ENCODE results near the gene FKBP1A. TPM values are rescaled to one million over a fixed set of nuclear protein-coding genes. Genes with fewer than 3 reads are reported as not detected.

Gene FKBP1A
- polyA plus RNA-seq, 1 experiment, result 476 TPM

DNA sequence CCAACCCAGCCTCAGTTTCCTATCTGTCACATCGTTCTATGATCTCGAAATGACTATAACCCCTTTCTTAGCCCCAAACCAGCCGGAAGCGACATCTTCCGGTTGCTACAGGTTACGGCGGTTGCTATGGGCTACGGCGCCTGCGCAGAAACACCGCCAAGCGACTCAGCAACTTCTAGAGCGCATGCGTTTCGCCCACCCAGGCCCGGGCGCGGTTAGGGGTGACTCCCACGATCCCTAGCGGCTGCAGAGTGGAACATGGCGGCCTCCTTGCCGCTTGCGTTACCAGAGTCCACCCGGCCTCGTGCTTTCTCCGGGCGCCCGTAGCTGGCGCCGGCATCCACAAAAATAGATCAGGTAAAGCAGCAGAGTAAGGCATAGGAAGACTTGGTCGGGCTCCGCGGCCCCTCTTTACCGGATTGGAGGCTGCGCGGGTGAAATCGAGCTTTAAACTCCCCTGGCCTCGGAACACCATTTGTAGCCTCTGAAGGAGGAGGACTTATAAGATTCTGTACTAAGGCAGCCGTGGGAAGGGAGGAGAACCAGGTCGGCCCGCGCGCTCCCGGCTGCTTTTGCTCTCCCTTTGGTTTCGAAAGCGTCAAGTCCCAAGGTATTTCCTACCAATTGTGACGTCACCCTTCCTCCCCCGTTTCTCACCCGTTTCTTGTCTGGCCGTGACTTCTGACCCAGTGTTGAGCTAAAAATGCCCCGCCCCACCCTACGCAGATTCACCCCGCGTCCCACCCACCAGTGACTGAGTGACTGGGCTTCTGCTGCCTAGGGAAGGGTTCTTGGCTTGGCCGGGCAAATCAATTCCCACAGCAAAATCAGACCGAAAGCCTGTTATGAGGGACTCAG is 67.5 kb downstream of the FKBP1A start:
- H3K27me3 ChIP-seq (ENCODE audit: control insufficient read depth, insufficient read depth, low read length), result no peaks in the 10 kb centered on the region
- ChIA-PET POLR2A (interaction anchor here (0.6 to 0.7 kb wide), 2 partner anchors 20 to 119 kb away, joined by 3 to 4 read pairs; no protein-coding TSS in a partner anchor), CTCF (interaction anchor here (0.8 to 3.9 kb wide), 5 partner anchors 12 to 141 kb away, joined by 3 to 21 read pairs (median 4); partner anchors contain the start of gene NSFL1C)
- peak; percentile 81 for DNase-seq (ENCODE audit: low read depth)
- H3K4me3 ChIP-seq (ENCODE audit: low read depth, low read length), result peak overlapping the region; percentile 79
- TF ChIP-seq, protein P1, sequence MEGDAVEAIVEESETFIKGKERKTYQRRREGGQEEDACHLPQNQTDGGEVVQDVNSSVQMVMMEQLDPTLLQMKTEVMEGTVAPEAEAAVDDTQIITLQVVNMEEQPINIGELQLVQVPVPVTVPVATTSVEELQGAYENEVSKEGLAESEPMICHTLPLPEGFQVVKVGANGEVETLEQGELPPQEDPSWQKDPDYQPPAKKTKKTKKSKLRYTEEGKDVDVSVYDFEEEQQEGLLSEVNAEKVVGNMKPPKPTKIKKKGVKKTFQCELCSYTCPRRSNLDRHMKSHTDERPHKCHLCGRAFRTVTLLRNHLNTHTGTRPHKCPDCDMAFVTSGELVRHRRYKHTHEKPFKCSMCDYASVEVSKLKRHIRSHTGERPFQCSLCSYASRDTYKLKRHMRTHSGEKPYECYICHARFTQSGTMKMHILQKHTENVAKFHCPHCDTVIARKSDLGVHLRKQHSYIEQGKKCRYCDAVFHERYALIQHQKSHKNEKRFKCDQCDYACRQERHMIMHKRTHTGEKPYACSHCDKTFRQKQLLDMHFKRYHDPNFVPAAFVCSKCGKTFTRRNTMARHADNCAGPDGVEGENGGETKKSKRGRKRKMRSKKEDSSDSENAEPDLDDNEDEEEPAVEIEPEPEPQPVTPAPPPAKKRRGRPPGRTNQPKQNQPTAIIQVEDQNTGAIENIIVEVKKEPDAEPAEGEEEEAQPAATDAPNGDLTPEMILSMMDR (IDR thresholded peaks at IDR 0.05; ENCODE audit: insufficient read depth, low read depth, low read length), result 0 out of 2 replicates have a peak, but pooled peaks have one; percentile 12
- no peaks in the 10 kb centered on the region for H3K36me3 ChIP-seq (ENCODE audit: control insufficient read depth, insufficient read depth, low read length)

DNA sequence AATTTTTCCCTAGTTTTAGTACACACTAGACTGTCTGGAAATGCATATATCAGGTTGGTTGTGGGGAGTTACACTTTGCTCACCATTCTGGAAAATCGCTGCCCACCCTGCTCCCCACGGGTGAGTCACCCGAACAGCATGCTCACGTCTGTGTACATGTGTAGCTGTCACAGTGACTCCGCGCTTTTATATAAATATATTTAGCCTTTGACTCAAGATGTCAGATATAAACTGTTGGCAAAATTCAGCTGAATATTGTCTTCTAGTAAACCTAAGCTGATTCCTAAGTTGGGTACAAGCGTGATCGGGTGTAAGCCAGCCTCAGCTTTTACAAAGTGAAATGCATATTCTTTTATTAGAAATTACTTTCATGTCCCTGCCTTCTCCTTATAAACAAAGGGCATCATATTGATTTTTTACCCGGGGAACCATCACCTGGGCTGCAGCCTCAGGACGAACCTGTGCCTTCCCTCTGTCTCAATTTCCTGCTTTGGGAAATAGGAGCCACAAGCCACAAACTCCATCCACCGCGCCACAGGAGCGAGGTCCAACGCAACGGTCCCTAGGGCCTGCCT is 68.2 kb downstream of the FKBP1A start:
- no peaks in the 10 kb centered on the region for H3K36me3 ChIP-seq (ENCODE audit: control insufficient read depth, insufficient read depth, low read length)
- POLR2A ChIA-PET, result no interaction called here
- DNase-seq (ENCODE audit: low read depth), result no peak
- CTCF ChIA-PET, result interaction anchor here (1.4 to 3.9 kb wide), 3 partner anchors 12 to 113 kb away, joined by 3 to 21 read pairs (median 8); no protein-coding TSS in a partner anchor
- TF ChIP-seq, protein P1 (IDR thresholded peaks at IDR 0.05; ENCODE audit: insufficient read depth, low read depth, low read length), result no peak
- H3K27me3 ChIP-seq (ENCODE audit: control insufficient read depth, insufficient read depth, low read length), result no peaks in the 10 kb centered on the region
- H3K4me3 ChIP-seq (ENCODE audit: low read depth, low read length), result peak overlapping the region; percentile 79

DNA sequence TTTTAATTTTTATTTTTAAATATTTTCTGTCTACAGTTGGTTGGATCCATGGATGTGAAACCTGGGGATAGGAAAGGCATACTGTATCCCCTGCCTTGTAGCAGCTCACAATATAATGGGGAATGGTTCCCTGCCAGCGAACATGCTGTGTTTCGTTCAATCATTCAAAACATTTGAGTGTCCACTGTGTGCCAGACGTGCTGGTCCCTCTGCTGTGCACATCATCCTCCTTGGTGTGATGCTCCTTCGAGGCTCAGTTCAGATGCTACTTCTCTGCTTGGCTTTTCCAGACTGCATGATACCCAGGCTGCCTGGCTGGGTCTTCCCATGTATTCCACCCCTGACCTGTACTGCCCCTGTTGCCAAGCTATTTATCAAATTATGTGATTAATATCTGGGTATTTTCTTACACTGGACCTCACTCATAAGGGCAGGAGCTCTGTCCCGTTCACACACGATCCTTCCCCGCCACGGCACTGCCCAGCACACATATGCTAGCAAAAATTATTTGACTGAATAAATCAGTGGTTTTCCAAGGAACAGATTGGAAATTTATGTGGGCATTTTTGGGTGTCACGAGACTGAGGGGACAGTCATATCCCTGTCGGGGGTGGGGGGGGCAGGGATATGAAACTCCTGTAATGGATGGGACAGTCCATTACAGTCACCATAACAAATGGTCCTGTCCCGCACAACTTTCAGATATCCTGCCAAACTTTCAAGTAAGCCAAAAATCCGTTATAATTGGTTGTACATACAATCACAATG is 68.8 kb downstream of the FKBP1A start:
- POLR2A ChIA-PET, result no interaction called here
- no peak for DNase-seq (ENCODE audit: low read depth)
- no peaks in the 10 kb centered on the region for H3K36me3 ChIP-seq (ENCODE audit: control insufficient read depth, insufficient read depth, low read length)

DNA sequence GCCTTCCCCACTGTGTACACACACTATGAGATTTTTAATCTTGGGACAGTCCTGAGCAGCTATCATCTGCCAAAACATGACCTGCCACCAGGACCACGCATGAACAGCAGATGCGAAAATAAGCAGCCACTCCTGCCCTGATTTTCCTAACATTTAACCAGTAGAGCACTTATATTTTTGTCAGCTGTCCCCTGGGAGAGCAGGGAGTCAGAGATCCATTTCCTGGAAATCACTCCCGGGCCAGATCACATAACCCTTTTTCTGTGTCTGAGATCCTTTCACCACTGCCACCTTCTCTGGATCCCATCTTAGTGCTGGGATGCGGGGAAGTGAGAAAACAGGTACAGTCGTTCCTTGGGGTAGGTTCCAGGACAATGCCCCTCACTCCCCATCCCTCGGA is 69.6 kb downstream of the FKBP1A start:
- CTCF ChIA-PET, result interaction anchor here (1.0 to 3.9 kb wide), 5 partner anchors 10 to 114 kb away, joined by 3 to 21 read pairs (median 3); no protein-coding TSS in a partner anchor
- DNase-seq (ENCODE audit: low read depth), result no peak
- H3K36me3 ChIP-seq (ENCODE audit: control insufficient read depth, insufficient read depth, low read length), result no peaks in the 10 kb centered on the region
- POLR2A ChIA-PET, result interaction anchor here (0.8 kb wide), 1 partner anchor 81 kb away, joined by 3 read pairs; no protein-coding TSS in a partner anchor
- no peak overlapping the region for H3K4me3 ChIP-seq (ENCODE audit: low read depth, low read length)
- TF ChIP-seq, protein P1 (IDR thresholded peaks at IDR 0.05; ENCODE audit: insufficient read depth, low read depth, low read length), result no peak
- no peaks in the 10 kb centered on the region for H3K27me3 ChIP-seq (ENCODE audit: control insufficient read depth, insufficient read depth, low read length)

More for the DNA sequence above, 68.8 kb downstream of the FKBP1A start:
- CTCF ChIA-PET, result interaction anchor here (1.1 to 3.9 kb wide), 5 partner anchors 11 to 113 kb away, joined by 3 to 21 read pairs (median 8); no protein-coding TSS in a partner anchor
- H3K4me3 ChIP-seq (ENCODE audit: low read depth, low read length), result no peak overlapping the region
- no peaks in the 10 kb centered on the region for H3K27me3 ChIP-seq (ENCODE audit: control insufficient read depth, insufficient read depth, low read length)
- TF ChIP-seq, protein P1 (IDR thresholded peaks at IDR 0.05; ENCODE audit: insufficient read depth, low read depth, low read length), result no peak

Data from BJ (cell line).